Measurements from ENCODE around the gene ABCA2. TPM values are rescaled to one million over a fixed set of nuclear protein-coding genes. Genes with fewer than 3 reads are reported as not detected.

ABCA2 gene
- total RNA-seq, 1 donor from 2014 or later, result 102 TPM

DNA sequence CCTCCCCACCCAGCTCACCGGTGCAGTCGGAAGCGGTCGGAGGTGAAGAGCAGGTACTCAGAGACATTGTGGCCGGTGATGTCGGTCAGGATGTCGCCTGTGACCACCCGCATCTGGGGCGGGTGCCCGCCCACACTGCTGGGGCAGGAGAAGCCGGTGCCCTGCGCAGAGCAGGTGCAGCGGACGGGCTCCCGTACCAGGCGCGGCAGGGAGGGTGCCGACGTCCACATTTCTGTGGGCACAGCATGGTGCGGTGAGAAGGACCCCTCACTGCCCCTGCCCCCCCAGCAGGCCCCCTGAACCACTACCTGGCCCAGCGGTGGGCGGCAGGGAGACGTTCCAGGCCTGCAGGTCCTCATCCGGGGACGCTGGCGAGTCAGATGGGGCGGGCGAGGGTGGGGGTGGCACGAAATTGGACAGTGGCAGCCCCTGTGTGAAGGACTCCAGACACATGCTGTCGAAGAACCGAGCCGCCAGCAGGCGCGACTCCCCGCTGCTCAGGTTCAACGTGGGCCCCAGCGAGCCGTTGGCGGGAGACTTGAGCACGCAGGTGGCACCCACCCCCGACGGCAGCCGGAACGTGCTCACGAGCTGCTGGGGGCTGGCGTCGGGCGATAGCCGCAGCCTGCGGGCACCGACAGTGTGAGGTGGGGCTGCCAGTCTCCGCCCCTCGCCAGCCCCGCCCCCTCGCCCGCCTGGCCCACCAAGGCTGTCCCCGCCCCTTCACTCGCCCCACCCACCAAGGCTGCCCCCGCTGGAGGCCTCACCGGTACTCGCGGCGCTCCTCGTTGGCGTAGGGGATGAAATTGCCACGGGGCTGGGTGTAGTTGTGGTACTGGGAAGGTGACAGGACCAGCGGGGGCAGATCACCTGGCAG lies 15.1 kb downstream of the ABCA2 start:
- H3K4me1 ChIP-seq, result no peaks in the 10 kb centered on the region
- intact Hi-C loops (cut with DNase I), result no loop called here
- H3K27me3 ChIP-seq, result no peaks in the 10 kb centered on the region
- peaks cover 50 to 85% of the 10 kb centered on the region in 2 donors for H3K36me3 ChIP-seq
- no peaks in the 10 kb centered on the region for H3K9me3 ChIP-seq
- H3K4me3 ChIP-seq, result no peak overlapping the region
- DNase-seq (ENCODE audit: low spot score in 2 of 2), result no peak
- TF ChIP-seq, protein P1, sequence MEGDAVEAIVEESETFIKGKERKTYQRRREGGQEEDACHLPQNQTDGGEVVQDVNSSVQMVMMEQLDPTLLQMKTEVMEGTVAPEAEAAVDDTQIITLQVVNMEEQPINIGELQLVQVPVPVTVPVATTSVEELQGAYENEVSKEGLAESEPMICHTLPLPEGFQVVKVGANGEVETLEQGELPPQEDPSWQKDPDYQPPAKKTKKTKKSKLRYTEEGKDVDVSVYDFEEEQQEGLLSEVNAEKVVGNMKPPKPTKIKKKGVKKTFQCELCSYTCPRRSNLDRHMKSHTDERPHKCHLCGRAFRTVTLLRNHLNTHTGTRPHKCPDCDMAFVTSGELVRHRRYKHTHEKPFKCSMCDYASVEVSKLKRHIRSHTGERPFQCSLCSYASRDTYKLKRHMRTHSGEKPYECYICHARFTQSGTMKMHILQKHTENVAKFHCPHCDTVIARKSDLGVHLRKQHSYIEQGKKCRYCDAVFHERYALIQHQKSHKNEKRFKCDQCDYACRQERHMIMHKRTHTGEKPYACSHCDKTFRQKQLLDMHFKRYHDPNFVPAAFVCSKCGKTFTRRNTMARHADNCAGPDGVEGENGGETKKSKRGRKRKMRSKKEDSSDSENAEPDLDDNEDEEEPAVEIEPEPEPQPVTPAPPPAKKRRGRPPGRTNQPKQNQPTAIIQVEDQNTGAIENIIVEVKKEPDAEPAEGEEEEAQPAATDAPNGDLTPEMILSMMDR (IDR thresholded peaks at IDR 0.05), result no peak
- H3K27ac ChIP-seq, result no peak overlapping the region

DNA sequence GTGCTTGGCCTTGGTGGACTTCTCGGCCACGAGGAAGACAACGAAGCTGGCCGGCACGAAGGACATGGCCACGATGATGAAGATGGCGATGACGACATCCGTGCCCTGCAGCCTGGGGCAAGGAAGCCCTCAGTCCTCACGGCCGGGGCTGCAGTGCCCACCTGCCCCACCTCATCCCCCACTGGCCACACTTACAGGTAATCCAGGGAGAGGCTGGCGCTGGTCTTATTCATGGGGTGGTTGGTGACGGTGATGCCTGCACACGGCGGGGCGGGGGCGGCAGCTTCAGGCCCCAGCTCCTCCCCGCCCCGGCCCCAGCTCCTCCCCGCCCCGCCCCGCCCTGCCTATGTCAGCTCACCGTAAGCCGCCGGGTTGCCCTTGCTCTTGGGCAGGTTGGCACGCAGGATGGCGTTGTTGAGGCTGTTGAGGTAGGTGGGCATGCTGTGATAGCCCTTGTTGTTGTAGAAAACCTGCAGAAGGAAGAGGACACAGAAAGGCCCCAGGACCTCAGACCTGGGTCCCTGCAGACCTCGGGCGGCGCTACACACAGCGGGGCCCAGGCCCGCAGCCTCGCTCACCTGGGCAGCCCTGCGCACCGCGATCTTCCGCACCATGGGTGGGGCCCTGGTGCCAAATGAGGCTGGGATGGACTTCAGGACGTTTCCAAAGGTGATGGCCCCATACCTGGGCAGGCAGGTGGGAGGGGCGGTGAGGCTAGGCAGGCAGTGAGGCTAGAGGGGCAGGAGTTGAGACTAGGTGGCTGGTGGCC lies 15.9 kb downstream of the ABCA2 start:
- no peaks in the 10 kb centered on the region for H3K4me1 ChIP-seq
- no peak overlapping the region for H3K27ac ChIP-seq
- no peak overlapping the region for H3K4me3 ChIP-seq
- intact Hi-C loops (cut with DNase I), result no loop called here
- peaks cover 42 to 78% of the 10 kb centered on the region in 2 donors for H3K36me3 ChIP-seq
- H3K9me3 ChIP-seq, result no peaks in the 10 kb centered on the region
- TF ChIP-seq, protein P1 (IDR thresholded peaks at IDR 0.05), result no peak
- no peaks in the 10 kb centered on the region for H3K27me3 ChIP-seq
- no peak for DNase-seq (ENCODE audit: low spot score in 2 of 2)

DNA sequence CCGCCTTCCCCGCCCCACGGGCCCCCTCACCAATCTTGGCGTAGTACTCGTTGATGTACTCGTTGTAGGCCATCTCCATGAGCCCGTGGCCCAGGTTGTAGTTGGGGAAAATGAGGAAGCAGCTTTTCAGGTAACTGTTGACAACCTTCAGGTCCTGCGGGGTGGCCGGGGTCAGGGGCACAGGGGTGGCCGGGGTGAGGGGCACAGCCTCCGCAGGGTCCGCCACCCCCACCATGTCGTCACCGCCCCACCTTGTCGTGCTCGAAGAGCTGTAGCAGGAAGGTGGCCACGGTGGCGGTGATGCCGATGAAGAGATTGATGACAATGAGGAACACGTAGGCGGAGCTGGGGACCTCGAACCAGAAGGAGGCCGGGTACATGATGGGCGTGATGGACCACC lies 16.9 kb downstream of the ABCA2 start:
- intact Hi-C loops (cut with DNase I), result no loop called here
- Histone ChIP-seq H3K4me3 (no peak overlapping the region), H3K27me3 (no peaks in the 10 kb centered on the region), H3K27ac (no peak overlapping the region), H3K9me3 (no peaks in the 10 kb centered on the region), H3K36me3 (peaks cover 38 to 69% of the 10 kb centered on the region in 2 donors), H3K4me1 (no peaks in the 10 kb centered on the region)
- TF ChIP-seq, protein P1 (IDR thresholded peaks at IDR 0.05), result no peak
- no peak for DNase-seq (ENCODE audit: low spot score in 2 of 2)

DNA sequence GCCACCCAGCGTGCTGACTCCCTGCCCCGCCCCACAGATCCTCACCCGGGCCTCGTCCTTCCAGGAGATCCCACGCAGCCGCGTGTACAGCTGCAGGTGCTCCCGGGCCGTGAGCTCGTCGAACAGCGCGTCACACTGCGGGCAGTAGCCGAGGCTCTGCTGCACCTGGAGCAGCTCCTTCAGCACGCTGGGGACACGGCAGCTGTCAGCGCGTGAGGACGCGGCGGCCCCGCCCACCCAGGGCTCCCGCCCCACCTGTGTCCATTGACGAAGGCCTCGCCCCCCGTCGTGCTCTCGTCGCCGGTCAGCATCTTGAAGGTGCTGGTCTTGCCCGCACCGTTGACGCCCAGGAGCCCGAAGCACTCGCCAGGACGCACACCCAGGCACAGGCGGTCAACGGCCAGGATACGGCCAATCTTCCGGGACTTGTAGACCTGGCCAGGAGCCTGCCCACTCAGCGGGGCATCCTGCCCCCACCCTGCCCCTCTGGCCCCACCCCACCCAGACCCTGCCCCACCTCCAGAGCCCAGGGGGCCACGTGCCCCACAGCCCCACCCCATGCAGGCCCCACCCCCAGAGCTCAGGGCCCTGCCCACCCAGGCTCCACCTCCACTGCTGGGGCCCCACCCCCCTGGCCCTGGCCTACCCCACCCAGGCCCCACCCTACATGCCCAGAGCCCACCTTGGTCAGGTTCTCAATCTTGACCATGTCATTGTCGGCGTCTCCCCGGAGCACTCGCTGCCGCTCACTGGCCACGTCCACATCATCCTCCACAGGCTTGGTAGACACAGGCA lies 17.9 kb downstream of the ABCA2 start:
- DNase-seq (ENCODE audit: low spot score in 2 of 2), result no peak
- intact Hi-C loops (cut with DNase I), result no loop called here
- Histone ChIP-seq H3K27me3 (no peaks in the 10 kb centered on the region), H3K4me1 (no peaks in the 10 kb centered on the region), H3K36me3 (peaks cover 29 to 59% of the 10 kb centered on the region in 2 donors), H3K27ac (no peak overlapping the region), H3K9me3 (no peaks in the 10 kb centered on the region), H3K4me3 (no peak overlapping the region)
- TF ChIP-seq, protein P1 (IDR thresholded peaks at IDR 0.05), result no peak

DNA sequence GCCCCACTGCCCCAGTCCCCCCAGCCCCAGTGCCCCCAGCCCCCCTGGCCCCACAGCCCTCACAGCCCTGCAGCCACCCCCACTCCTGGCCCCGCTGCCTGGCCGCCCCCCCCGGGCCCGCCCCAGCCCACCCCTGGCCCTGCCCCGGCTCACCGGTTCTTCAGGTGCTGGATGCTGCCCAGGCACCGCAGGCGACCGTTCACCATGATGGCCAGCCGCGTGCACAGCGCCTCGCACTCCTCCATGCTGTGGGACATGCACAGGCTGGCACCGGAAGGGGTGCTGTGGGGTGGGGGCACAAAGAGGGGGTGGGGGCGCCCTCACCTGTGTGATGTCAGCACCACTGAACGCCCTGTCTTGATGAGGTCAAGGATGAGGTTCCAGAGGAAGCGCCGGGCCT lies 18.8 kb downstream of the ABCA2 start:
- Histone ChIP-seq H3K27me3 (no peaks in the 10 kb centered on the region), H3K9me3 (no peaks in the 10 kb centered on the region), H3K27ac (no peak overlapping the region), H3K36me3 (peaks cover 21 to 49% of the 10 kb centered on the region in 2 donors), H3K4me1 (no peaks in the 10 kb centered on the region), H3K4me3 (no peak overlapping the region)
- TF ChIP-seq, protein P1 (IDR thresholded peaks at IDR 0.05), result no peak
- intact Hi-C loops (cut with DNase I), result no loop called here
- no peak for DNase-seq (ENCODE audit: low spot score in 2 of 2)

Measured in ascending aorta (tissue), 2 donors.